Natural killer cell (primary cell): ENCODE results near the gene SLC35E1. TPM values are rescaled to one million over a fixed set of nuclear protein-coding genes. Genes with fewer than 3 reads are reported as not detected.

Source experiments
- ATAC-seq, 3 donors: fragments of 150-1000 bp in 2 of 3; fragments of 200-7000 bp in 1 of 3; cut with Tn5 transposase; 1 replicate in 1 of 3; 2 replicates in 2 of 3; pipeline ENCODE4 v1.10.0; 2021; ENCODE audit warnings: mild to moderate bottlenecking in 2 of 3, moderate library complexity in 2 of 3
- DNase-seq, 2 donors: peaks; one replicate each; pipeline versions ENCODE4 v3.0.0 to v3.0.0-alpha.2; 2013 to 2021; ENCODE audit warnings: mixed read lengths in 1 of 2
- H3K27ac ChIP-seq: one replicate; pipeline ENCODE4 v1.5.1; 2013; ENCODE audit warnings: mild to moderate bottlenecking, low read length
- H3K27me3 ChIP-seq: one replicate; pipeline ENCODE4 v1.6.1; 2013; ENCODE audit warnings: low read length; ENCODE audit not compliant: control insufficient read depth, insufficient read depth
- H3K36me3 ChIP-seq: one replicate; pipeline ENCODE4 v1.6.1; 2013; ENCODE audit warnings: low read length; ENCODE audit not compliant: control insufficient read depth, insufficient read depth
- H3K4me1 ChIP-seq: one replicate; pipeline ENCODE4 v1.6.1; 2013; ENCODE audit warnings: low read length; ENCODE audit not compliant: control insufficient read depth, insufficient read depth
- H3K4me3 ChIP-seq: one replicate; pipeline ENCODE4 v1.5.1; 2013; ENCODE audit warnings: low read length
- H3K9me3 ChIP-seq: one replicate; pipeline ENCODE4 v1.6.1; 2013; ENCODE audit warnings: low read length; ENCODE audit not compliant: control insufficient read depth, insufficient read depth
- H3K27ac Mint-ChIP-seq, 2 donors: one replicate each; pipeline ENCODE4 v1.8.0; 2022; ENCODE audit warnings: mild to moderate bottlenecking in 2 of 2, mixed read lengths in 2 of 2, moderate library complexity in 1 of 2
- H3K27me3 Mint-ChIP-seq, 2 donors: one replicate each; pipeline ENCODE4 v1.8.0; 2022; ENCODE audit warnings: low read depth in 2 of 2, mixed read lengths in 2 of 2
- H3K36me3 Mint-ChIP-seq: one replicate; pipeline ENCODE4 v1.8.0; 2022; ENCODE audit warnings: mixed read lengths
- H3K4me1 Mint-ChIP-seq, 2 donors: one replicate each; pipeline ENCODE4 v1.8.0; 2022; ENCODE audit warnings: mixed read lengths in 2 of 2
- H3K4me3 Mint-ChIP-seq: one replicate; pipeline ENCODE4 v1.8.0; 2022; ENCODE audit warnings: mild to moderate bottlenecking, moderate library complexity, mixed read lengths
- H3K9me3 Mint-ChIP-seq, 2 donors: one replicate each; pipeline ENCODE4 v1.8.0; 2022; ENCODE audit warnings: mixed read lengths in 2 of 2
- WGBS: methylation state at CpG from one replicate; pipeline ENCODE4 v1.1.7; 2013; ENCODE audit warnings: missing lambda C conversion rate; ENCODE audit not compliant: insufficient coverage; 5-methylcytosine and 5-hydroxymethylcytosine counted together
- intact Hi-C: fragments of 100-400 bp; cut with micrococcal nuclease; formaldehyde crosslinking; loops from one replicate; pipeline ENCODE4 v1.14.2; 2022
- total RNA-seq, 4 donors: library from RNA; stranded (reverse); fragments of 120-200 nt in 1 of 4; gene quantifications; one replicate each; pipeline versions ENCODE4 v1.2.3 to v1.2.4, GENCODE V29; 2013 to 2022
- TF ChIP-seq, protein P1 (sequence below): fragments of 200-600 bp; IDR thresholded peaks from one replicate; pipeline ENCODE4 v1.8.0; 2022; ENCODE audit warnings: antibody characterized with exemption

SLC35E1 gene
- total RNA-seq, 3 donors from 2014 or later (not counting 1 experiment from before 2014, with no cell fraction given), result 53.2 to 55.5 (median 54.2) TPM

DNA sequence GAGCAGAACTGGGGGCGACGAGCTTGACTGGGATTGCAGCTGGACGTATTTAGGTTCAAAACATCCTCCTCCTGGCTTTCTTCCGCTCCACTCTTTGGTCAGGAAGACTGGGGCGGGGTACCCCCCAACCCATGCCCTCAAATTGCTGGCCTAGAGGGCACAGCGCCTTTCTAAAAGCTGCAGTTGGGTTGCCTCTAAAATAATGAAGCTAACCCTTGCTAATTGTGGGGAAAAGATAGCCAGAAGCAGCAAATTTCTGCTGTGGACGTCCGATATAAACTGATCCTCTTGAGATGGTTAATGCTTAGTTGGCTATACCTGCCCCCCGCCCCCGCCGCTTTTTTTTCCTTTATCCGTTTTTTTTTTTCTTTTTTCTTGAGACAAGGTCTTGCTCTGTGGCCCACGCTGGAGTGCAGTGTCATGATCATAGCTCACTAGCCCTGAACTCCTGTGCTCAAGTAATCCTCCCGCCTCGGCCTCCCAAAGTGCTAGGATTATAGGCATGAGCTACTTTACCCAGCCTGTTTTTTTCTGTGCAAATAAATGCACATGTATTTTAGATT lies 29.2 kb downstream of the SLC35E1 start:
- no peaks in the 10 kb centered on the region for H3K9me3 Mint-ChIP-seq
- DNase-seq, result no peak
- Histone ChIP-seq H3K9me3 (no peaks in the 10 kb centered on the region), H3K4me3 (peak overlapping the region; percentile 94), H3K4me1 (peaks cover 40% of the 10 kb centered on the region), H3K36me3 (peaks cover 8% of the 10 kb centered on the region), H3K27ac (peak overlapping the region; percentile 71), H3K27me3 (no peaks in the 10 kb centered on the region)
- peak overlapping the region; percentile 86 to 90 for H3K27ac Mint-ChIP-seq
- peak overlapping the region; percentile 94 for H3K4me3 Mint-ChIP-seq
- no peaks in the 10 kb centered on the region for H3K36me3 Mint-ChIP-seq
- TF ChIP-seq, protein P1, sequence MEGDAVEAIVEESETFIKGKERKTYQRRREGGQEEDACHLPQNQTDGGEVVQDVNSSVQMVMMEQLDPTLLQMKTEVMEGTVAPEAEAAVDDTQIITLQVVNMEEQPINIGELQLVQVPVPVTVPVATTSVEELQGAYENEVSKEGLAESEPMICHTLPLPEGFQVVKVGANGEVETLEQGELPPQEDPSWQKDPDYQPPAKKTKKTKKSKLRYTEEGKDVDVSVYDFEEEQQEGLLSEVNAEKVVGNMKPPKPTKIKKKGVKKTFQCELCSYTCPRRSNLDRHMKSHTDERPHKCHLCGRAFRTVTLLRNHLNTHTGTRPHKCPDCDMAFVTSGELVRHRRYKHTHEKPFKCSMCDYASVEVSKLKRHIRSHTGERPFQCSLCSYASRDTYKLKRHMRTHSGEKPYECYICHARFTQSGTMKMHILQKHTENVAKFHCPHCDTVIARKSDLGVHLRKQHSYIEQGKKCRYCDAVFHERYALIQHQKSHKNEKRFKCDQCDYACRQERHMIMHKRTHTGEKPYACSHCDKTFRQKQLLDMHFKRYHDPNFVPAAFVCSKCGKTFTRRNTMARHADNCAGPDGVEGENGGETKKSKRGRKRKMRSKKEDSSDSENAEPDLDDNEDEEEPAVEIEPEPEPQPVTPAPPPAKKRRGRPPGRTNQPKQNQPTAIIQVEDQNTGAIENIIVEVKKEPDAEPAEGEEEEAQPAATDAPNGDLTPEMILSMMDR, result no peak
- no peaks in the 10 kb centered on the region for H3K27me3 Mint-ChIP-seq
- WGBS, result 8% methylated on average over 15 of the region's 15 CpGs
- peaks cover 41 to 48% of the 10 kb centered on the region in 2 donors for H3K4me1 Mint-ChIP-seq
- no peak for ATAC-seq
- intact Hi-C loops, result loop anchor here (1.0 to 2.0 kb wide), 5 partner anchors 30 to 116 kb away; partner anchors contain the start of genes C19orf44, CALR3, MED26 and SLC35E1

DNA sequence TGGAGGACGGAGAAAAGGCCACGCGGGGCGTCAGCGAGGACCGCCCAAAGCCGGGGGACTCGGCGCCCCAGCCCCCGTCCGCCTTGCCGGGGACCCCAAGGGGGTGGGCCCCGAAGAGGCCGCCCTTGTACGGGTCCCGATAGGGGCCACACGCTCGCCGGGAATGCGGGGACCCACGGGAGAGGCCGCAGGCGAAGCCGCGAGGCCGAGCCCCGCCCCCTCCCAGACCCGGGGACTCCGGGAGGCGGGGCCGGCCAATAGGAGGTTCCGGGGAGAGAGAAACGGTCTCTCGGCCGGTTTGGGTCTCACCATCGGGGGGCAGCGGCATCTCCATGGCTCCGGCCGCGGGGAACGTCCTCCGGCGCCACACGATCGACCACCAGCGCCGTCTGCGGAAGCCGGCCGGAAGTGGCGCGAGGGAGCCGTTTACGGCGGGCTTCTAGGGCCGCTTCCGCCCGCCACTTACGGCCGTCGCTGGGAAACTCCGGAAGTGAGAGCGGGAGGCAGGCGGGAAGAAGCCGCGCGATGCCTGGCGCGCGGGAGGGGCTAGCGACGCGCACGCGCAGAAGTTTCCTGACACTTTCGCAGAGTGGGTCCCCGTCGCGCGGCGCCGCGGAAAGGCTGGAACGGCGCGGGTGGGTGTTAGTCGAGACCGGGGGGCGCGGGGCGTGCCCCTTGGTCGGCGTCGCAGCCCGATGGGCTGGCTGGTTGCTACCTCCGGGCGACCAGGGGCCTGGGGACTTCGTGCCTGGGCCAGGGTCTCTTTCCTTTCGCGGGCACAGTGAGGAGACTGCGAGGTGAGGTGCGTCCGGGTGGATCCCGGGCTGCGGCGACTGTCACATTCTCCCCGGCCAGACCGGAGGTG lies 29.9 kb downstream of the SLC35E1 start, which contains the start of gene CHERP:
CHERP (minus strand) TSS at position 393 of the 865 bp plus-strand sequence; CDS start at position 334, 59 bp downstream.
- peak within 1 kb of the TSS; percentile 86 to 90 for H3K27ac Mint-ChIP-seq
- H3K4me3 Mint-ChIP-seq, result peak within 1 kb of the TSS; percentile 94
- DNase-seq (peak; percentile 91 to 98), ATAC-seq (peak; percentile 89 to 95 (median 91))
- no peaks in the 10 kb centered on the region for H3K36me3 Mint-ChIP-seq
- Histone ChIP-seq H3K9me3 (no peaks in the 10 kb centered on the region), H3K27me3 (no peaks in the 10 kb centered on the region), H3K27ac (peak within 1 kb of the TSS; percentile 71), H3K4me1 (peaks cover 42% of the 10 kb centered on the region), H3K36me3 (peaks cover 13% of the 10 kb centered on the region), H3K4me3 (peak within 1 kb of the TSS; percentile 94)
- TF ChIP-seq, protein P1, result no peak
- no peaks in the 10 kb centered on the region for H3K9me3 Mint-ChIP-seq
- WGBS, result under 1% methylated on average over 108 of the region's 108 CpGs
- peaks cover 48 to 55% of the 10 kb centered on the region in 2 donors for H3K4me1 Mint-ChIP-seq
- H3K27me3 Mint-ChIP-seq, result no peaks in the 10 kb centered on the region
- intact Hi-C loops, result loop anchor here (1.0 to 2.0 kb wide), 5 partner anchors 31 to 117 kb away; partner anchors contain the start of genes C19orf44, CALR3, MED26 and SLC35E1

DNA sequence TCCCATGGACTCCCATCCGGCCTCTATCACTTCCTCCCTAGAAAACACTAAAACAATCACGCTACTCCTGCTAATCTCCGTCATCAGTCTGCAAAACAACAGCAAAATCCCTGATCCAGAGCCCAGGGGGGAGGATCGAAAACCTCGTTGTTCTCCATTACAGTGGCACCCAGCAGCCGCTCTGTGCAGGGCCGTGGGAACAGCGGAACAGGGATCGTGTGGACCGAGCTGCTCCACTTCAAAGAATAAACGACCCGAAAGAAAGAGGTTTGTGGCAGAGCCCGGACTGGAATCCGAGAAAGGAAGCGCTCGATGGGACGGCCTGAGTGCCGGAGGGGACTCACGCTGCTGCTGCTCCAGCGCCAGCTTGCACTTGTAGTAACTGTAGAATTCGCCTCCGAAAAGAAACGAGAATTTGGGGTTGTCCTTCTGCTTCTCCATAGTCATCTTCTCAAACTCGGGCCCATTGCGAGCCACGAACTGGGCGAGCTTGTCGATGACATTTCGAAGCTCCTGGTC lies 30.6 kb downstream of the SLC35E1 start:
- H3K27ac ChIP-seq, result peak overlapping the region; percentile 71
- H3K4me3 ChIP-seq, result peak overlapping the region; percentile 94
- H3K4me1 ChIP-seq, result peaks cover 42% of the 10 kb centered on the region
- H3K27me3 ChIP-seq, result no peaks in the 10 kb centered on the region
- Mint-ChIP-seq H3K4me1 (peaks cover 49 to 58% of the 10 kb centered on the region in 2 donors), H3K36me3 (no peaks in the 10 kb centered on the region), H3K27me3 (no peaks in the 10 kb centered on the region), H3K27ac (peak overlapping the region; percentile 76 to 86), H3K9me3 (no peaks in the 10 kb centered on the region), H3K4me3 (peak overlapping the region; percentile 94)
- TF ChIP-seq, protein P1, result no peak
- 2% methylated on average over 29 of the region's 29 CpGs for WGBS
- DNase-seq (peak in 1 of 2 donors; percentile 47), ATAC-seq (peak in 2 of 3 donors; percentile 1 to 2)
- H3K9me3 ChIP-seq, result no peaks in the 10 kb centered on the region
- intact Hi-C loops, result loop anchor here (1.0 to 2.0 kb wide), 5 partner anchors 31 to 118 kb away; partner anchors contain the start of genes C19orf44, CALR3, MED26 and SLC35E1
- peaks cover 13% of the 10 kb centered on the region for H3K36me3 ChIP-seq
